LNCaP clone FGC (cell line): ENCODE data around the gene KCNK16.

Source experiments
- DNase-seq: peaks from one replicate; pipeline ENCODE4 v3.0.0-alpha.2; 2011; ENCODE audit warnings: low read depth
- H3K4me3 ChIP-seq: 2 replicates; pipeline ENCODE4 v1.5.1; 2011; ENCODE audit warnings: mild to moderate bottlenecking, low read depth, low read length, control low read depth
- TF ChIP-seq, protein P1 (sequence below): IDR thresholded peaks from 2 replicates; pipeline ENCODE4 v1.5.1; 2012; ENCODE audit warnings: mild to moderate bottlenecking; ENCODE audit not compliant: control insufficient read depth, insufficient read depth; ENCODE audit errors: extremely low read depth

Gene KCNK16

DNA sequence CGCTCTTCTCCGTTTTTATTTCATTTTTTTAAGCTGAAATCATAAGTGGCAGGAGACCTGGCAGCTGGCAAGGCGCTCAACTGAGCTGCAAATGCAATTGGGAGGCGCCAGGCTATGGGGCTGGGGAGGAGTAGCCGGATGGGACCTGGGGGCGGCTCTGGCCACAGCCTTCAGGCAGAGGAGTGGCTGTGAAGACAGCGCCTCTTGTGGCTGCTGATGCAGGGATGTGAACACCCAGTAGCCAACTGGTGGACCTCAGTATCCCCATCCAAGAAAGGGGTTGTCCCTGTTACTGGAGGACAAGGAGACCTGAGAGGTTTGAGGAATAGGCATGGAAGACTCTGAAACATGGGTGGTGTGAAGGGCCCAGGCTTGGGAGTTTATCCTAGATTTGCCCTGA lies 20.9 kb downstream of the KCNK16 start:
- no peak for DNase-seq
- TF ChIP-seq, protein P1, sequence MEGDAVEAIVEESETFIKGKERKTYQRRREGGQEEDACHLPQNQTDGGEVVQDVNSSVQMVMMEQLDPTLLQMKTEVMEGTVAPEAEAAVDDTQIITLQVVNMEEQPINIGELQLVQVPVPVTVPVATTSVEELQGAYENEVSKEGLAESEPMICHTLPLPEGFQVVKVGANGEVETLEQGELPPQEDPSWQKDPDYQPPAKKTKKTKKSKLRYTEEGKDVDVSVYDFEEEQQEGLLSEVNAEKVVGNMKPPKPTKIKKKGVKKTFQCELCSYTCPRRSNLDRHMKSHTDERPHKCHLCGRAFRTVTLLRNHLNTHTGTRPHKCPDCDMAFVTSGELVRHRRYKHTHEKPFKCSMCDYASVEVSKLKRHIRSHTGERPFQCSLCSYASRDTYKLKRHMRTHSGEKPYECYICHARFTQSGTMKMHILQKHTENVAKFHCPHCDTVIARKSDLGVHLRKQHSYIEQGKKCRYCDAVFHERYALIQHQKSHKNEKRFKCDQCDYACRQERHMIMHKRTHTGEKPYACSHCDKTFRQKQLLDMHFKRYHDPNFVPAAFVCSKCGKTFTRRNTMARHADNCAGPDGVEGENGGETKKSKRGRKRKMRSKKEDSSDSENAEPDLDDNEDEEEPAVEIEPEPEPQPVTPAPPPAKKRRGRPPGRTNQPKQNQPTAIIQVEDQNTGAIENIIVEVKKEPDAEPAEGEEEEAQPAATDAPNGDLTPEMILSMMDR: no peak
- H3K4me3 ChIP-seq: no peak overlapping the region

DNA sequence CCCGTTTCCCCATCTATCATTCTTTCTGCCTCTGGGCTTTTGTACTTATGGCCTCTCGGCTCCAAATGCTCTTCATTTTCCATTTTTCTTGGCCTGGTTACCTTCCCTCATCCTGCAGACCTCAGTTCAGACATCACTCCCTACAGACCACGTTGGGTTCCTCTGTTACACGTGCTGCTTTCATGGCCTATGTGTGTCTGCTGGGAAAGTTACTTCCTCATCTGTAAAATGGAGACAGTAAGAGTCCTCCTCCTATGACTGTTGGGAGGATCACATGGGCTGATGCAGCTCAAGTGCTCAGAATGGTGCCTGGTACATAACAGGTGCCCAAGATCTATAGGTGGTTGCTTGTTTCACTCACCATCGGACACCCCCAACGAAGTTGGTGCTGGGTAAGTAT lies 21.8 kb downstream of the KCNK16 start:
- H3K4me3 ChIP-seq: no peak overlapping the region
- TF ChIP-seq, protein P1: no peak
- DNase-seq: no peak

- TF ChIP-seq, protein P1: no peak
- no peak for DNase-seq
- H3K4me3 ChIP-seq: no peak overlapping the region
Observed at GRCh38 chr6:39298061-39298460, 24.4 kb downstream of the KCNK16 start.

DNA sequence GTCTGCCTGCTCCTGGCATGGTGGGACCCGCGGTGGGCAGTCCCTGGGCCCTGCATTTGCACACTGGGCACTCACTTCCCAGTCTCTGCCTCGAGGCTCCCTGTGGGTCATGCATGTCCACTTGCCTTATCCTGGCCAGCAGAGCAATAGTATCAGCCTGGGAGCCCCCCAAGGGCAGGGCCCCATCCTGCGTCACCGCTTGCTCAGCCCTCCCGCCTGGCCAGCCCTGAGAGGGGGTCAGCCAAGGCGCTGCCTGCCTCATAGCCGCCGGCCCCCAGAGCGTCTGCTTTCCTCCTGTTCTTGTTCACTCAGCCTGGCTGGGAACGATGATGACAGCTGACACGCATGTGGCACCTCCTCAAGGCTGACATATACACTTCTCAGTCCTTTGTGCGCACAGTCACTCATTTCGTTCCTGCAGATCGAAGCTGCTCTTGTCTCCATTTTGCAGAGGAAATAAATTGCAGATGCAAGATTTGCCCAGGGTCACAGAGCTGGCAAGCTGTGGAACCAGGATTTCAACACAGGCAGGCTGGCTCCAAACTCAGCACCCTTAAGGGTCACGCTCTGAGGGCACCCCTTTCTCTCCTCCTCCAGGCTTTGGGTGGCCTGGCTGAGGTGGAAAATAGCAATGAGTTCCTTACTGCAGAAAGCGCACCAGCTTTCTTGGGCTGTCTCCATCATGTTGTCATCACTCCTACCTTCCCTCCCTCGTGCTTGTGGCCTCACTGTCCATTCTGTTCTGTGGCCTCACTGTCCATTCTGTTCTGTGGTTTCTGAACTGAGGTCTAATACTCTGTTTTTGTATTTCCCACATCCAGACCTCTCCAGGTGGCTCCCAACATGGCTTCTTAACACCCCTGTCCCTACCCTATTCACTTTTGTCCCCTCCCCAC lies 25.5 kb downstream of the KCNK16 start:
- no peak overlapping the region for H3K4me3 ChIP-seq
- DNase-seq: no peak
- TF ChIP-seq, protein P1: no peak

DNA sequence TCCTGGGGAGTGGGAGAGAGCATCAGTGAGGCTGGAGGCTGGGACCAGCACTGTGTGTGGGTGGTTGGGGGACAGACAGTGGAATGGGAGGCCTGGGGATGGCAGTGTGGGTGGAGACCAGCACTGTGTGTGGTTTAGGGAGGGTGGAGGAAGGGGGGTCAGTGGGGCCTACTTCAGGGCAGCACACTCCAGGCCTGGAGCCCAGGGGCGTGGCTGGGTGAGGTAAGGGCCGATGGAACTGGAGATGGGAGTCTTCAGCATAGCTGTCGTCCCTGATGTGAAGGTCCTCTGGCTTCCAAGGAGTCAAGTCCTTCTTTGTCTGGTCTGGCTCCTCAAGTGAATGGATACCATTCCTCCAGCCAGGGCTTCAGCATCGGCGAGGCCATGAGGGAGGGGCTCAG lies 26.9 kb downstream of the KCNK16 start:
- no peak for DNase-seq
- TF ChIP-seq, protein P1: no peak
- no peak overlapping the region for H3K4me3 ChIP-seq

- no peak for DNase-seq
- H3K4me3 ChIP-seq: no peak overlapping the region
- TF ChIP-seq, protein P1: no peak
Observed at GRCh38 chr6:39294899-39295298, 27.6 kb downstream of the KCNK16 start.

DNA sequence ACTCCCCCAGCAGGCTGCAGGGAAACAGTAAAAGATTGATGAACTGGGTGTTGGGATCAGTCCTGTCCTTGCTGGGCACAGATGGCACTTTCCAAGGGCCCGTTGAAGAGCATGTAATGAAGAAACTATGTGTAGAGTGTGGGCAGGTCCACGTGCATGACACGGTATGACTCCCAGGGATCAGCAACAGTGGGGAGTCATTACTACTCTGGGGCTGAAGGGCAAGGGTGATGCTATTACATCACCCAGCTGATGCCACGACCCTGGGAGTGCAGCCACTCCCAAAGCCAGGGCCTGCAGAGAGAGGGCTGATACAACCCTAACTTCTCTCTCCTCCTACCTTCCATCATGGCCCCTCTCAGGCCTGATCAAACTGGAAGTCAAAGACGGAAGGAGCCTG lies 28.4 kb downstream of the KCNK16 start:
- no peak overlapping the region for H3K4me3 ChIP-seq
- TF ChIP-seq, protein P1: no peak
- no peak for DNase-seq
